ENCODE results near the gene PPP5C. TPM values are rescaled to one million over a fixed set of nuclear protein-coding genes. Genes with fewer than 3 reads are reported as not detected.

PPP5C gene
- total RNA-seq, 4 donors from 2014 or later = 24.1 to 68.4 (median 41.4) TPM

- no peak for TF ChIP-seq CTCF (IDR thresholded peaks at IDR 0.05; ENCODE audit: low read depth)
These were observed 2.6 kb downstream of the PPP5C start for GRCh38 chr19:46349311-46349993.

GRCh38 chr19:46350029-46350757 is 3.3 kb downstream of the PPP5C start:
- no peak for TF ChIP-seq CTCF (IDR thresholded peaks at IDR 0.05; ENCODE audit: low read depth)

- TF ChIP-seq CTCF (IDR thresholded peaks at IDR 0.05; ENCODE audit: low read depth) = no peak
These were observed 3.9 kb downstream of the PPP5C start for GRCh38 chr19:46350758-46351159.

- no peak for TF ChIP-seq CTCF (IDR thresholded peaks at IDR 0.05; ENCODE audit: low read depth)
These were observed 4.6 kb downstream of the PPP5C start for GRCh38 chr19:46351241-46352041.

- no peak for TF ChIP-seq CTCF (IDR thresholded peaks at IDR 0.05; ENCODE audit: low read depth)
These were observed 7.0 kb downstream of the PPP5C start for GRCh38 chr19:46353730-46354528.

GRCh38 chr19:46355234-46356148 is 8.6 kb downstream of the PPP5C start:
- TF ChIP-seq CTCF (IDR thresholded peaks at IDR 0.05; ENCODE audit: low read depth) = no peak

All from subcutaneous adipose tissue (tissue), 4 donors.